SIG-M5 treated with dmso at 0.1 percent for 504 hours (cell line): Measurements from ENCODE around the gene TBC1D16.

Source experiments
- DNase-seq: peaks from one replicate; lab custom pipeline; 2025; ENCODE audit not compliant: unreplicated experiment; lab: John Stamatoyannopoulos, UW

TBC1D16 gene

DNA sequence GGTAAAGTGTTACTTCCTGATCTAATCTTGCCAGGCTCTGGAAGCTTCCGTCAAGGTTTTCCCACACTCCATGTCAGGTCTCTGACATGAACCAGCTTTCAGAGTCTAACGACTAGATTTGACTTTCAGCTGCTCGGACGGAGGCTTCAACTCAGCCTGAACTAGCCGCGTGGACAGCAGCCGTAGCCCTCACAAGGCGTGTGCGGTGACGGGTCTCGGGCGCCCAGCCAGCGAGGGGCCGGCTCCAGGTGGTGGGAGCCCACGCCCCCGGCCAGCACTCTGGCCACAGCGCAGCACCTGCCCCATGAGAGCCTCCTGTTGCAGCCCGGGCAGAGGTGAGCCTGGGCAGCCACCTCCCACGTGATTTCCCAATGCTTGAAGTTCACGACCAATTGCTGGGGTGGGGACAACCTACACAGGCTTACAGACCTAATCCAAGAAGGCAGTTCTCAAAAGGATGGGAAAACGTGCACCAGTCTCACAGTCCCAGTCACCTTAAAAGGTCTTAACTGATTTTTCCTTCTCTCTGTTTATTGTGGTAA is 45.5 kb downstream of the TBC1D16 start:
- no peak for DNase-seq

DNA sequence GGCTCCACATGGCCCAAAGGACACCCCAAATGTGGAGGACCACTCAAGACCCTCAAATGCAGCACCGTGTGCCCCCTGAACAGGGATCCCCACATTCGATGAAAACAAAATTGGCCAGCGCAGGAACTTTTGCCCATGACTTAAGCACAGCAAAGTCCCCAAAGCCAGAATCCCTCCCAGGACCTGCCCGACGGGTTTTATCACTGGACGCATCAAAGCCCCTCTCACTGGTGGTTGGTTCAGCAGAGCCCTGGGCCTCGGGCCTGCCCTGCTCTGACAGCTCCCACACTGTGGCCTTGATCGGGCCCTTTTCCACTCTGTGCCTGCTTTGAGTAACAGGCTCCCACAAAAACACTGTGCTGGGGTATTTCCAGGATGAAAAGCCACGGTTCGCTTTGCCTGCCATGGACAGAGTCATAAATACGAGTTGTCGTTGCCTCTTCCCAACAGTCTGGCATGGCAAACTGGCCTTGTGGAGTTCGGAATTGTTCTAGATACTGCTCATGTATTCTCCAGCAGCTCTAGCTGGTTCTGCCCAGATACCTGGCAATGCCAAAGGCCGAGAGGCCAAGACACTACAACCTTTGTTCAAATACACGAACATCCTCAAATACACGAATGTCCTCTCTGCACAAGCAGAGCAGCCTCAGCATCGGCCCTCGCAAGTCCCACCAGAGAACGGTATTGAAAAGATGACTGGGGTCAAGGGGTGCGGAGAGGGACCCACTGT is 46.4 kb downstream of the TBC1D16 start:
- no peak for DNase-seq

- DNase-seq: no peak
These were observed 47.3 kb downstream of the TBC1D16 start for GRCh38 chr17:79988185-79988971.

GRCh38 chr17:79987935-79988184 is 47.8 kb downstream of the TBC1D16 start:
- DNase-seq: no peak

- DNase-seq: no peak
These were observed 48.3 kb downstream of the TBC1D16 start for GRCh38 chr17:79987187-79987934.

DNA sequence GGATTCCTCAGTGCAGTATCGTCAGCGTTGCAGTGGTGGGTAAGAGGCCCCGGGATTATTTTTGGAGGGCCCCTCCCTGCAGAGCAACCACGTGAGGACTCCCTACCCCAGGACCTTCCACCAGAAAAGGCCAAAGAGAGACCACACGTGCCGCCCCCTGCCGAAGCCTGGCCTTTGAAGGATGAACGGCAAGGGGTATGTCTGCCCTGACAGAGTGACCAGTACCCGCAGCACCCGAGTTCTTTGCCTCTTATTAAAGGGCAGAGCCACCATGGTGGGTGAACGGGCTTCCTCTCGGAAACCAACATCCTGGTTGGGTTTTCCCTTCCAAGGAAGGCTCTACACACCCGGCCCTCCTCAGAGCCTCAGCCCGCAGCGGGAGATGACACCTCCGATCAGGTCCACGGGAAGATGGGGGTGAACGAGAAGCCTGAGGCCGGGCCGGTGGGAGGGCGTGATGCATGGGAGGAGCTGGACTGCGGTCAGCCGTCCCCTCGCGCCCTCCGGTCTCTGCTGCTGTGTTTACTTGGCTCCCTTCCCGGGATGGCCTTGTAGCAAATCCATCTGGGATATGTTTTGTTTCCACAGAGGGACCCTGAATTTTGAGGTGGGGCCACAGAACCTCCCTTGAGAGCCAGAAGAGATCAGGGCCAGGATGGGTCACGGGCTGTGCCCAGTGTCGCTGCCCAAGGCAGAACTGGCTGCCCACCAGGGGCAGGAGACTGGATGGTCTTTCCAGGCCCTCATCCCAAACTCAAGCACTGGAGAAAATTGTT is 49.1 kb downstream of the TBC1D16 start:
- DNase-seq: no peak

DNA sequence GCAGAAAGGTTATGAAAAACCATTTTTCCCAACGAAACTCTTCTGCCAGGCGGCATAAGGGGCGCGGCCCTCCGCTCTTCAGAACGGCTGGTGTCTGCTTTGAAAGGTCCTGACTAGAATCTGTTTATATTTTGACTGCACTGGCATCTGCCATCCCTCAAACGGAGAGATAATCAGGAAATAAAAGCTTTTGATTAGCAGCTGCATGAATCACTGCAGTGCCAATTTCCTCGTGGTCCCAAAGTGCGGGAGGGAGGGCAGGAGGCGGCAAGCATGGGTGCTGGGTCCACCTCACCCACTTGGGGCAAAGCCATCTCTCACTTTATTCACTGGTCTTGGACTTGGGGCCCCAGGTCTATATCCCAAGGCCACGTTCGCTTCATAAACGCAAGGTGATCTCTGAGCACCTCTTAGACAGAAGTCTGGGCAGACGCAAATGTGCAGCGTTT is 49.7 kb downstream of the TBC1D16 start:
- DNase-seq: no peak

DNA sequence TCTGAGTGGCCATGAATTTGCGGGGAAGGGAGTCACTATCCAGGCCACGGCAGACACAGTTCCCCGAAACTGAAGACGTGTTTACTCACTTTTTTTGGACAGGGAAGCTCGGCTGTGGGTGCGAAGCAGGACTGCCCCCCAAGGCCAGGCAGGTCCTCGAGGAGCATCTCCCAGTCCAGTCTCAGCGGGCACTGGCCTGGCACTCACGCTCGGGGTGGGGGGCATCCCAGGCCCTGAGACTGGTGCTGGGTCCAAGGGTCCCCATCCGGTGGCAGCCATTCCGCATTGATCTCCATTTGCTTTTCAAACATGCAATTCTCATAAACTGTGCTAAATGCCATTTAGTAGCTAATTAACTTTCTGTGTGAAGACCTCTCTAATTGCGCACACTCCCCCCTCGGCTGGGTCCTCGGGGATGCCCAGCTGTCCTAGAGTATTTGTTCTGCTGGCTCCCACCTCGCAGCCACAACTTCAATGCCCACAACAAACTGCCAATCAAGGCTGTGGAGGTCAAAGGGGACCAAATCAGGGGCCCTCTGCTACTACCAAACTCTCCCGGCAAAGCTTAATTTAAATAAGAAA is 50.2 kb downstream of the TBC1D16 start:
- no peak for DNase-seq

GRCh38 chr17:79984877-79985276 is 50.8 kb downstream of the TBC1D16 start:
- no peak for DNase-seq

DNA sequence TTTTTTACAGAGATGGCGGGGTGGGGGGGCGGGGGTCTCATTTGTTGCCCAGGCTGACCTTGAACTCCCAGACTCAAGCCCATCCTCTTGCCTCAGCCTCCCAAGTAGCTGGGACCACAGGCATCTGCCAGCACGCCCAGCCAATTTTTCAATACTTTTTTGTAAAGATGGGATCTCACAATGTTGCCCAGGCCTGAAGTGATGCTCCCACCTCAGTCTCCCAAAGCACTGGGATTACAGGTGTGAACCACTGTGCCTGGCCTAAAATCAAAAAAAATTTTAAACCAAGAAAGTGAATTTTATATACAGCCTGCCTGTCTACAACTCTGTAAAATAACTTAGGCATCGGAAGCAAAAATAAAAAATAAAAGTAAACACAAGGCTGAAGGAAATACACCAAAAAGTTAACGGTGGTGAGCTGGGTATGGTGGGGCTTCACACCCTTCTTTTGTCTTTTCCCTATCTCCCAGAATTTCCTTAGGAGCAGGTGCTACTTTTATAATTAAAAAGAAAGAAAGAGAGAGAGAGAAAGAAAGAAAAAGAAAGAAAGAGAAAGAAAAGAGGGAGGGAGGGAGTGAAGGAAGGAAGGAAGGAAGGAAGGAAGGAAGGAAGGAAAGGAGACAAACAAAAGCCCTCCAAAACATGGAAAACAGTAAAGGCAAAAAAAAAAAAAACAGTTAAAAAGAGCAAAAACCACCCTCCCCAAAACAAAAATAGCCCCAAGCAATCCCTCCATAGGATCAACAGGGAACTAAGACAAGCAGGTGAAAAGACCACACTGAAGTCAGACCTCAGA is 51.4 kb downstream of the TBC1D16 start:
- no peak for DNase-seq

DNA sequence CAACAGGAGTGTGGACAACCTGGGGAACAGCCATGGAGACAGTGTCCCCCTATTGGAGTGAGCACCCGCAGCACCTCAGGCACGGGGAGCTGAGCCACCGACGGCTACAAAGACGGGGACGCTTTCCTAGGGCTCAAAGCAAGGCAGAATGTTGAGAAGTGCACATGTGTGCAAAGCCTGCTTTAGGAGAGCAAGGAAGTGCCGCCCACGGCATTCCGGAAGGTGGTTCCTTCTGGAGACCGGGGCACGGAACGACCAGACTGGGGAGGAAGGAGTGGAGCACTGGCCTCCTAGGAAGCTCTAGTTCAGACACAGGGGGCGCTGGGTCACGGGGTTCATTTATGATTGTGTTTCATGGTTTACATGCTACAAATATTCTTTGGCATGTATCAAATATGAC is 52.2 kb downstream of the TBC1D16 start:
- no peak for DNase-seq

GRCh38 chr17:79982986-79983385 is 52.7 kb downstream of the TBC1D16 start:
- no peak for DNase-seq

GRCh38 chr17:79981661-79982101 is 54.0 kb downstream of the TBC1D16 start:
- DNase-seq: no peak

- DNase-seq: no peak
These were observed 54.6 kb downstream of the TBC1D16 start for GRCh38 chr17:79981090-79981489.

DNA sequence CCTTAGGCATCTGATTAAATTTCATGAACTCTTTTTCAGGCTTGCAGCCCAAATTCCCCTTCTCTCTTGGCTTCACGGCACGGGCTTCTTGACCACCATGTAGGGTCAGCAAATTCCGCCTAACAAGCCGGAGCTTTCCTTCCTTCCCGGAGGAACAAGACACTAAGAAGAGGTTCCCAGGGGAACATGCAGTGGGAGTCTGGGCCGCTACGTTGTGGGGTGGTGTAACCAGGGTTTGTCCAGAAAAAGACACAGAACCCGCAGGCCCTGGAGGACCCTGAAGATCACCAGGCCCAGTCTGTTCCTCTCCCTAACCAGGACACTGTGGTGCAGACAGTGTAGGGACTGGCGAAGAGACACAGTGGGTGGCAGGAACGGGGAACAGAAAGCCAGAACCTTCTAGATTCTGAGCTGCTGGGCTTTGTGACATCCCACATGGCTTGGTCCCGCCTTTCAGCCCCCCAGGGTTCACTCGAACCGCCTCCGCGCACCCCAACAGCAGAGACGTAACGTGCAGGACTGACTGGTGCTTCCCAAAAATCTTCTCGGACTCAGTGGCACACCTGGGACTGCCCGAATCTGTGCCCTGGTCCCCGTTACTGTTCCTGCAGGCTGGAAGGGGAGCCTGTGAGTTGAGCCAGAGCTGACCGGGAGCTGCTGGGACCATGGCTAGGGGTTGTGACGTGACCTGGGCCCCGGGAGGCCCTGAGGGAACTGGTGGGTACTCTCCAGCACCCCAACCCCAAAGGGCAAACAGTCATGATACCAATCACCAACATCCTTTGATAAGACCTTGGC is 55.2 kb downstream of the TBC1D16 start:
- no peak for DNase-seq

- DNase-seq: no peak
These were observed 55.9 kb downstream of the TBC1D16 start for GRCh38 chr17:79979816-79980215.

DNA sequence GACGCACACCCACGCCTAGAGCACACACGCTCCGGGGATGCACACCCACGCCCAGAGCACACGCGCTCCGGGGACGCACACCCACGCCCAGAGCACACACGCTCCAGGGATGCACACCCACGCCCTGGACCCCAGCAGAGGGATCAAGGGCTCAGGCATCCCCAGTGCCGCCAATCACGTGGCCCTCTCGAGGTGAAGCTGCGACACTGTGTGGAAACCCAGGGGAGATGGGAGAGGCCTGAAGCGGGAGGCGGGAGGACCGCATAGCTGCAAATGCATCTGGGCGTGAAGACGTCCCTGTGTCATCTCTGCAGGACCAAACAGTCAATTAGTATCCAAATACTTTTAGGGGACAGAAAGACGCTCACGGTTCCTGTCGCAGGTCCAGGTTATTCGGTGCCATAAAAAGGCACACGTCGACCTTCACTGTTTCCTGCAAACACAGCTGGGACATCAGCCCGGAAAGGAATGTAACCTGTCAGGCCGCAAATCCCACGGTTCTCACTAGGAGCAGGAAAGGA is 56.4 kb downstream of the TBC1D16 start:
- DNase-seq: no peak

DNA sequence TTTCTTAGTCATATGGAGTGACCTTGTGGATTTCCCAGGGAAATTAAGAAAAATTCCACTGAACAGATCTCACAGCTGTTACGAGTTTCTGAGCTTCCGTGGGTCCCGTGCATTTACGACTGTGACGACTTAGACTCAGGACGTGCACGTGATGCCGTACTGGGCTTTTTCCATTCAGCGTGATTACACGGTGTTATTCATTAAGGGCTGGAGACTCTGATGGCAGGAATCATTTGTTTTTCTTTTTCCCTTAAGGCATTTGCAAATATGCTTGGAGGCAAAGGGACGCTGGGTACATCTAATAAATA is 57.2 kb downstream of the TBC1D16 start:
- DNase-seq: no peak
